ENCODE measurements around the gene SMIM36.

DNA sequence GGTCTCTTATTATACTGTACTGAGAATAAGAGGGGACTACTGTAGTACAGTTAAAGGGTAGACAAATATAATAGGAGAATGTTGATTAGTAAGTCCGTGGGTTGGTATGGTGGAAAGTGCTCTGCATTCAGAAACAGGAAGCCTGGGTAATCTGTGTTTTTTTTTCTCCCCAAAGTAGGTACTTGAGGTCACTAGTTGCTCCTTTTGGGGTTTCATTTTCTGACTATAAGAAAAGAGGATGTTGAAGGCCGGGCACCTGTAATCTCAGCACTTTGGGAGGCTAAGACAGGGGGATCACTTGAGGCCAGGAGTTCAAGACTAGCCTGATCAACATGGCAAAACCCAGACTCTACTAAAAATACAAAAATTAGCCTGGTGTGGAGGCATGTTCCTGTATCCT is 47.7 kb downstream of the SMIM36 start:
- TF ChIP-seq POLR2A (IDR thresholded peaks at IDR 0.05; ENCODE audit: low read depth) (no peak), POLR2AphosphoS5 (IDR thresholded peaks at IDR 0.05) (no peak)
- TF ChIP-seq, protein P1, sequence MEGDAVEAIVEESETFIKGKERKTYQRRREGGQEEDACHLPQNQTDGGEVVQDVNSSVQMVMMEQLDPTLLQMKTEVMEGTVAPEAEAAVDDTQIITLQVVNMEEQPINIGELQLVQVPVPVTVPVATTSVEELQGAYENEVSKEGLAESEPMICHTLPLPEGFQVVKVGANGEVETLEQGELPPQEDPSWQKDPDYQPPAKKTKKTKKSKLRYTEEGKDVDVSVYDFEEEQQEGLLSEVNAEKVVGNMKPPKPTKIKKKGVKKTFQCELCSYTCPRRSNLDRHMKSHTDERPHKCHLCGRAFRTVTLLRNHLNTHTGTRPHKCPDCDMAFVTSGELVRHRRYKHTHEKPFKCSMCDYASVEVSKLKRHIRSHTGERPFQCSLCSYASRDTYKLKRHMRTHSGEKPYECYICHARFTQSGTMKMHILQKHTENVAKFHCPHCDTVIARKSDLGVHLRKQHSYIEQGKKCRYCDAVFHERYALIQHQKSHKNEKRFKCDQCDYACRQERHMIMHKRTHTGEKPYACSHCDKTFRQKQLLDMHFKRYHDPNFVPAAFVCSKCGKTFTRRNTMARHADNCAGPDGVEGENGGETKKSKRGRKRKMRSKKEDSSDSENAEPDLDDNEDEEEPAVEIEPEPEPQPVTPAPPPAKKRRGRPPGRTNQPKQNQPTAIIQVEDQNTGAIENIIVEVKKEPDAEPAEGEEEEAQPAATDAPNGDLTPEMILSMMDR (IDR thresholded peaks at IDR 0.05): no peak
